ENCODE results near the gene DOCK9. TPM values are rescaled to one million over a fixed set of nuclear protein-coding genes. Genes with fewer than 3 reads are reported as not detected.

The DOCK9 gene
- total and polyA plus RNA-seq, 9 of the 15 experiments (the other 6 are each of a cell fraction or from before 2014, with no cell fraction given): 3.5 to 25.3 (median 16.7) TPM

DNA sequence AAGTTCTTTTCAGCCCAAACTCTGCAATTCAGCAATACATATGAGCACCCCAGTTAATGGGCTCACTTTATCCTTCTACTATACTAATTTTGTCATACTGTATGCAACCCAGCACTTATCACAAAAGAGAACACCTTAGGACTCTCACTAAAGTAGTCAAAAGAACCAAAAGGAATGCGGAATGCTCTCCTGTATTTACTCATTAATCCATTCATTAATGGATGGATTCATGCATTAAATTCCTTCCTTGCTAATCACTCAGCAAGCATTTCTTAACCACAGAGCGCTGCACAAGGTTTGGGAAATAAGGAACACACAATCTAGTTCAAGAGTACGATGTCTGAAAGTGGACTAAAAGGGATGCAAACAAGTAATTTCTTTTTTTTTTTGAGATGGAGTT lies 12.8 kb upstream of the DOCK9 start:
- Histone ChIP-seq H3K9ac (ENCODE audit: insufficient read depth in 1 of 2, low read depth in 2 of 2, low read length in 2 of 2) (no peak overlapping the region), H3K27me3 (ENCODE audit: control insufficient read depth in 2 of 2, insufficient read depth in 2 of 2, low read length in 2 of 2) (no peaks in the 10 kb centered on the region), H3K9me1 (ENCODE audit: control insufficient read depth, insufficient read depth, low read length) (no peaks in the 10 kb centered on the region), H4K20me1 (replicated peaks; ENCODE audit: control insufficient read depth, insufficient read depth, low read length) (no peaks in the 10 kb centered on the region), H3K4me1 (replicated peaks in 1 of 2; ENCODE audit: control insufficient read depth in 2 of 2, insufficient read depth in 2 of 2, low read length in 2 of 2) (peaks cover 0 to 13% of the 10 kb centered on the region in 2 experiments; a peak in 2 of 5 replicates), H3K27ac (ENCODE audit: extremely low read depth, low read depth, low read length) (no peak overlapping the region), H3K4me2 (ENCODE audit: insufficient read depth, low read length) (no peak overlapping the region), H3K9me3 (replicated peaks; ENCODE audit: control insufficient read depth, insufficient read depth, low read depth, low read length) (no peaks in the 10 kb centered on the region), H3K79me2 (ENCODE audit: control insufficient read depth, insufficient read depth, low read length) (0 out of 3 replicates have a peak, but pooled peaks cover 4% of the 10 kb centered on the region), H3K4me3 (no peak overlapping the region), H3K36me3 (ENCODE audit: control insufficient read depth, insufficient read depth, low read length) (no peaks in the 10 kb centered on the region), H2AFZ (ENCODE audit: low read depth, low read length) (no peak overlapping the region)
- POLR2A ChIA-PET: interaction anchor here (1.3 kb wide), 1 partner anchor 12 kb away, joined by 4 read pairs; no protein-coding TSS in a partner anchor
- no peak for DNase-seq (ENCODE audit: extremely low read depth in 1 of 4, low spot score in 3 of 4)
- no TSS peak for BruUV-seq (replicated peaks)
- intact Hi-C loops (cut with micrococcal nuclease) (loop anchor here (10.0 kb wide), 1 partner anchor 94 kb away; no protein-coding TSS in a partner anchor), in situ Hi-C loops (cut with MboI) (no loop called here)
- FAIRE-seq: no peak
- no peak for TF ChIP-seq PCBP1 (IDR thresholded peaks at IDR 0.05; ENCODE audit: low read depth, low read length, poor library complexity, severe bottlenecking)
- no peak for ATAC-seq
- CTCF ChIA-PET (ENCODE audit: low intra/inter-chr PET ratio): no interaction called here
- 95% methylated on average over 3 of the region's 3 CpGs for WGBS (ENCODE audit: insufficient coverage, low coverage, missing lambda C conversion rate)

DNA sequence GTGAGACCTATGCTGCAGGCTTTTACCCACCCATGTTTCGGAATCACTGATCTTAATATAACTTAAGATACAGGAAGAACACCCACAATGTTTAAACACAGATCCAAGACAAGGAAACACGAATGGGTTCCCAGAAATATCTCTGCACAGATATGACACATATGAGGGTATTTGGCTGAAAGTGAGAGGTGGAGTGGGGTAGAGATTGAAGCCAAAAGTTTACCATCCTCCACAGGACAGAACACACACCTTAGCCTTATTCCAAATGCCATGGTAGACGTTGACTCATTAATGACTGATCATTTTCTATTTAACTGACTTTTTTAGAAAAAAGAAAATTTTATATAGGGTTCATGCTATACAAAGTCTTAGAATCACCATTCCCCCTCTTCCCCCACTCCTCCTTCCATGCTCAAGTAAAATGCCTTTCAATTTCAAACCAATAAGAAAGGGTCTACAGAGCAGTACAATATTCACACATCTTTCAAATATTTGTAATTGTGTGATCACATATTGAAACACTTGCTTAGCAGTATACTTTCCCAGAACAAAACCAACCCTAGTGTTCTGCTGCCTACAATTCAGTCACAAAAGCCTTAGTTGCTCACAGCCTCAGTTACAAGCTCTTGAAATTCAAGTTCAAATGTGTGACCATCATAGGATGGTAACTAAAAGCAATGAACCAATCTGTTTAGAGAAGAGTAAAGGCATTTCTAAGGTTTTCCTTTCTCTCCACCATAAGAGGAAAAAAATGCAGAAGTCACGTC lies 11.8 kb upstream of the DOCK9 start:
- POLR2A ChIA-PET: interaction anchor here (1.3 kb wide), 1 partner anchor 13 kb away, joined by 4 read pairs; no protein-coding TSS in a partner anchor
- no peak for FAIRE-seq
- TF ChIP-seq, protein P1, sequence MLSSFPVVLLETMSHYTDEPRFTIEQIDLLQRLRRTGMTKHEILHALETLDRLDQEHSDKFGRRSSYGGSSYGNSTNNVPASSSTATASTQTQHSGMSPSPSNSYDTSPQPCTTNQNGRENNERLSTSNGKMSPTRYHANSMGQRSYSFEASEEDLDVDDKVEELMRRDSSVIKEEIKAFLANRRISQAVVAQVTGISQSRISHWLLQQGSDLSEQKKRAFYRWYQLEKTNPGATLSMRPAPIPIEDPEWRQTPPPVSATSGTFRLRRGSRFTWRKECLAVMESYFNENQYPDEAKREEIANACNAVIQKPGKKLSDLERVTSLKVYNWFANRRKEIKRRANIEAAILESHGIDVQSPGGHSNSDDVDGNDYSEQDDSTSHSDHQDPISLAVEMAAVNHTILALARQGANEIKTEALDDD (IDR thresholded peaks at IDR 0.05): no peak
- TF ChIP-seq ZNF561 (CRISPR knock-in tag; conservative IDR thresholded peaks at IDR 0.05) (no peak), BCL6 (CRISPR knock-in tag; IDR thresholded peaks at IDR 0.05) (no peak), EGR1 (conservative IDR thresholded peaks at IDR 0.05) (no peak), NFYB (IDR thresholded peaks at IDR 0.05; ENCODE audit: extremely low read depth, insufficient read length) (no peak), SNAPC5 (CRISPR knock-in tag; IDR thresholded peaks at IDR 0.05) (no peak), MCM3 (IDR thresholded peaks at IDR 0.05) (no peak), ZNF436 (CRISPR knock-in tag; IDR thresholded peaks at IDR 0.05) (no peak), HMG20A (CRISPR knock-in tag; conservative IDR thresholded peaks at IDR 0.05) (no peak)
- TF ChIP-seq, protein P2, sequence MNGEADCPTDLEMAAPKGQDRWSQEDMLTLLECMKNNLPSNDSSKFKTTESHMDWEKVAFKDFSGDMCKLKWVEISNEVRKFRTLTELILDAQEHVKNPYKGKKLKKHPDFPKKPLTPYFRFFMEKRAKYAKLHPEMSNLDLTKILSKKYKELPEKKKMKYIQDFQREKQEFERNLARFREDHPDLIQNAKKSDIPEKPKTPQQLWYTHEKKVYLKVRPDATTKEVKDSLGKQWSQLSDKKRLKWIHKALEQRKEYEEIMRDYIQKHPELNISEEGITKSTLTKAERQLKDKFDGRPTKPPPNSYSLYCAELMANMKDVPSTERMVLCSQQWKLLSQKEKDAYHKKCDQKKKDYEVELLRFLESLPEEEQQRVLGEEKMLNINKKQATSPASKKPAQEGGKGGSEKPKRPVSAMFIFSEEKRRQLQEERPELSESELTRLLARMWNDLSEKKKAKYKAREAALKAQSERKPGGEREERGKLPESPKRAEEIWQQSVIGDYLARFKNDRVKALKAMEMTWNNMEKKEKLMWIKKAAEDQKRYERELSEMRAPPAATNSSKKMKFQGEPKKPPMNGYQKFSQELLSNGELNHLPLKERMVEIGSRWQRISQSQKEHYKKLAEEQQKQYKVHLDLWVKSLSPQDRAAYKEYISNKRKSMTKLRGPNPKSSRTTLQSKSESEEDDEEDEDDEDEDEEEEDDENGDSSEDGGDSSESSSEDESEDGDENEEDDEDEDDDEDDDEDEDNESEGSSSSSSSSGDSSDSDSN (IDR thresholded peaks at IDR 0.05; ENCODE audit: borderline replicate concordance in 1 of 2, low read depth in 2 of 2, low read length in 2 of 2): no peak

More for the DNA sequence above, 11.8 kb upstream of the DOCK9 start:
- Histone ChIP-seq H3K36me3 (ENCODE audit: control insufficient read depth, insufficient read depth, low read length) (no peaks in the 10 kb centered on the region), H3K4me3 (no peak overlapping the region), H3K27ac (ENCODE audit: extremely low read depth, low read depth, low read length) (no peak overlapping the region), H3K9ac (ENCODE audit: insufficient read depth in 1 of 2, low read depth in 2 of 2, low read length in 2 of 2) (no peak overlapping the region), H3K9me1 (ENCODE audit: control insufficient read depth, insufficient read depth, low read length) (no peaks in the 10 kb centered on the region), H4K20me1 (replicated peaks; ENCODE audit: control insufficient read depth, insufficient read depth, low read length) (no peaks in the 10 kb centered on the region), H3K4me1 (replicated peaks in 1 of 2; ENCODE audit: control insufficient read depth in 2 of 2, insufficient read depth in 2 of 2, low read length in 2 of 2) (peaks cover 4 to 17% of the 10 kb centered on the region in 2 experiments; a peak in 3 of 5 replicates), H2AFZ (ENCODE audit: low read depth, low read length) (no peak overlapping the region), H3K9me3 (replicated peaks; ENCODE audit: control insufficient read depth, insufficient read depth, low read depth, low read length) (no peaks in the 10 kb centered on the region), H3K4me2 (ENCODE audit: insufficient read depth, low read length) (no peak overlapping the region), H3K79me2 (ENCODE audit: control insufficient read depth, insufficient read depth, low read length) (0 out of 3 replicates have a peak, but pooled peaks cover 4% of the 10 kb centered on the region), H3K27me3 (ENCODE audit: control insufficient read depth in 2 of 2, insufficient read depth in 2 of 2, low read length in 2 of 2) (no peaks in the 10 kb centered on the region)
- BruUV-seq (replicated peaks): no TSS peak
- DNase-seq (ENCODE audit: extremely low read depth in 1 of 4, low spot score in 3 of 4) (no peak), ATAC-seq (no peak)
- in situ Hi-C loops (cut with MboI) (no loop called here), intact Hi-C loops (cut with micrococcal nuclease) (loop anchor here (10.0 kb wide), 1 partner anchor 95 kb away; no protein-coding TSS in a partner anchor)
- CTCF ChIA-PET (ENCODE audit: low intra/inter-chr PET ratio): no interaction called here
- WGBS (ENCODE audit: insufficient coverage, low coverage, missing lambda C conversion rate): 54% methylated on average over 4 of the region's 4 CpGs

All from K562 (cell line).